Measurements from ENCODE around the gene MKNK1. TPM values are rescaled to one million over a fixed set of nuclear protein-coding genes. Genes with fewer than 3 reads are reported as not detected.

MKNK1 gene
- total RNA-seq: 15.1 and 21.5 TPM in 2 replicates

DNA sequence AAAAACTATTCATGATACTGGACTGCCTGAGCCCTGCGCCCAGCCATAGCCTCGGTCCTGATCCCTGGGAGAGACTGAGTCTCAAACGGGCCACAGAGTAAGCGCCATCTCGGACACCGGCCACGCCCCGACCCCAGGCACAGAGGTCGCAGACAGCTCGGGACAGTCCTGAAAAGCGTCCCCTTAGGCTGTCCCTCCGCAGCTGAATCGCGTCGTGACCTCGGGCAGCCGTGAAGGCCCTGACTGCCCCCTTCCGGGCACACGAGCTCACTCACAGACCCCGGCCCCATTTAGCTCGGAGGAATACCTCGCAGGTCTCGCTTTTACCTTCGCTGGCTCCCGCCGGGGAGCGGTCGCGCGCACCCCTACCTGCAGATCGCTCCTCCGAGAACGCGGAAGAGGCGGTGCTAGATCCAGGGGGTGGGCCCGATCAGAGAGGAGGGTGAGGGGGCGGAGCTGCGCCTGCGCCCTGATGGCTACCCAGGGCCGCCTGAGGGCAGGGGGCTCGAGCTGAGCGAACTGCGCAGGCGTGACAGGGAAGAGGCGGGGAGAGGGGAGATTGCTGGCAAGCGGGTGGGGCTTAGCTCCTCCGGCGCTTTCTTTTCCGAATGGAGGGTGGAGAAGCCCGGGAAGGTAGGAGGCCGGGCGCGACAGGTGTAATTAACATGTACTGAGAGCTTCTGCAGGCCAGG is at the start of gene MKNK1:
TSS of gene MKNK1 (minus strand) at position 411 of the 692 bp plus-strand sequence. CDS start 20,941 bp downstream, outside the sequence.

DNA sequence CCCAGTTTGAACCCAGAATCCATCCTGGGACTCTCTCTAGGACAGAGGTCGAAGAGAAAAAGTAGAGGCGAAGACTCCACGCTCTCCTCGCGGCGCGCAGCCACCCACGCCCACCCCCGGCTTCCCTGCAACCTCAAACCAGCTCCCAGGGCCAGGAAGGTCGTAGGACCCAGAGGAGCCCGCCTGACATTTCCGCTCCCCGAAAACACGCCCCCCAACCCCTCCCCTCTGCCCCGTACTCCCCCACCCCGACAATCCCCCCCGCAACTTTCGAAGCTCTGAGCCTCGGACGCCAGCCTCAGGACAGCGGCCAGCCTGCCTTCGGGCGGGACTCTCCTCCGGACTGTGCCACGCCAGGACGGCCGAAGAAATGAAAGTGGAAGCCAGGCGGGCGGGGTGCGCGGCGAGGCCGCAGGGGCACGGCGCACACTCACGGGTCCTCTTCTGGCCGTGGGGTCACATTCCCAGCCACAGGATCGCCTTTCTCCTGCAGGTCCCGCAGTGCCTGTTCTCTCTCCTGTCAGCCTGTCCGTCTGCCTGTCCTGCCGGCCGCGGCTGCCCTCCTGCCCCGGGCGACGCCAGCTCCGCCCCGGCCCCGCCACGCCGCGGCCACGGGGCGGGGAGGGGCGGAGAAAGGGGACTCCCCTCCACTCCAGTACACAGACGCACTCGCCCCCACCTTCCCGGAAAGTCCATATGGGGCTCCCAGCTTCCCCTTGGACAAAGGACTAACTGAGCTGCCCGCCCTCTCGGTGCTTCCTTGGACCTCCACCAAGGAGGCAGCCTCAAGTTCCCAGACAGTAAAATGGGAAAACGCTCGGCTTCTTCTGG is 12.4 kb upstream of the MKNK1 start, which contains the start of gene MOB3C:
TSS of gene MOB3C (minus strand) at position 535 of the 831 bp plus-strand sequence. CDS start 3,490 bp downstream, outside the sequence.

DNA sequence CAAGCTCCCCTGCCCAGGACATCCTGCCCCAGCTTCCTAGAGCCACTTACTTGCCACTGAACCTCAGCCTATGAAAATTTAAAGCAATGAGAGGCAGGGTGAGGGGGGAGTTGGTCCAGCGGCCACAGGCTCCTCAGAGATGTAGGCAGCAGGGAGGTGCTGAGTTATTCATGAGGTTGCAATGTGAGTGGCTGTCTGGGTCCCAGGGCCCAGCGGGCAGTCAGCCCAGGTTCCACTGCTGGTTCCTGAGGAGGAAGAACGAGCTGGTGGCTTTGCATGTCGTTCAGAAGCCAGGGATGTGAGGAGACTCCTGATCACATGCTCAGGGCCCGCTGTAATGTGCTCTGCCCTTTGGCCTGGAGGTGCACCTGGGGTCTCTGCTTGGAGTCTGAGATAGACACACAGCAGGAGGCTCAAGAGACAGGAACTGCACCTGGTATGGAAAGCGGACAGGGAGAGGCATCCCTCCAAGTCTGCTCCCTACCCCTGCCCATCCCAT is 52.4 kb downstream of the MKNK1 start, which contains the start of gene KNCN:
TSS of gene KNCN (minus strand) at position 51 of the 499 bp plus-strand sequence. CDS start 432 bp downstream, outside the sequence.

Other genes starting within 250 kb of the MKNK1 start
- 0.43 and 1.8 TPM in 2 replicates for gene FAAH, start 210.0 kb downstream of the MKNK1 start, total RNA-seq
- gene DMBX1, start 114.4 kb downstream of the MKNK1 start, total RNA-seq: not detected in 2 replicates
- gene KNCN, start 52.6 kb downstream of the MKNK1 start, total RNA-seq: not detected in 2 replicates
- 9.0 and 11.3 TPM in 2 replicates for gene MOB3C, start 12.5 kb upstream of the MKNK1 start, total RNA-seq
- gene ATPAF1, start 64.1 kb upstream of the MKNK1 start, total RNA-seq: 44.4 and 48.8 TPM in 2 replicates
- gene TEX38, start 67.6 kb upstream of the MKNK1 start, total RNA-seq: not detected in 2 replicates
- 22.3 and 27.5 TPM in 2 replicates for gene EFCAB14, start 114.8 kb upstream of the MKNK1 start, total RNA-seq
- not detected in 2 replicates for gene CYP4B1, start 194.8 kb upstream of the MKNK1 start, total RNA-seq